Endothelial cell of umbilical vein (primary cell): ENCODE data around the gene SLC19A1. TPM values are rescaled to one million over a fixed set of nuclear protein-coding genes. Genes with fewer than 3 reads are reported as not detected.

Experiments used
- BruUV-seq: library from RNA; stranded (reverse); fragments of 400-500 nt; replicated peaks from 2 replicates; lab custom pipeline; 2021; lab: Mats Ljungman, UMichigan
- CTCF ChIA-PET: fragments of 300-600, 350-600 bp; sonication (Branson Sonifier 250); formaldehyde crosslinking; loops from one replicate; lab custom pipeline; 2021; ENCODE audit warnings: antibody characterized with exemption, inconsistent platforms; lab: Charles Lee
- POLR2A ChIA-PET: fragments of 300-600, 350-600 bp; sonication (Branson Sonifier 250); formaldehyde crosslinking; loops from one replicate; lab custom pipeline; 2021; ENCODE audit warnings: antibody characterized with exemption, inconsistent platforms; lab: Charles Lee
- DNase-seq: peaks from one replicate; pipeline ENCODE4 v3.0.0-alpha.2; 2011; ENCODE audit warnings: low read depth, low spot score
- FAIRE-seq: peaks from 2 replicates; lab custom pipeline; 2011; peaks lifted over from hg19 to GRCh38; lab: Jason Lieb, UNC
- H2AFZ ChIP-seq: 2 replicates; pipeline ENCODE4 v1.6.0; 2012; ENCODE audit warnings: low read depth, low read length, control low read depth, inconsistent platforms
- H3K27ac ChIP-seq: 2 replicates; pipeline ENCODE4 v1.5.1; 2011; ENCODE audit warnings: low read depth, mild to moderate bottlenecking, control low read depth, low read length, moderate library complexity; ENCODE audit not compliant: insufficient read depth
- H3K27me3 ChIP-seq, 2 experiments: 2 replicates each; pipeline versions ENCODE4 v1.6.0 to v1.6.1; 2011; ENCODE audit warnings: low read length in 2 of 2, mixed read lengths in 1 of 2; ENCODE audit not compliant: control insufficient read depth in 2 of 2, insufficient read depth in 2 of 2
- H3K36me3 ChIP-seq, 2 experiments: 2 replicates in 1 of 2; 3 replicates in 1 of 2; pipeline ENCODE4 v1.5.1; 2011; ENCODE audit warnings: low read length in 2 of 2, mild to moderate bottlenecking in 1 of 2, moderate library complexity in 1 of 2; ENCODE audit not compliant: control insufficient read depth in 2 of 2, insufficient read depth in 2 of 2; ENCODE audit errors: extremely low read depth in 1 of 2
- H3K4me1 ChIP-seq: 3 replicates; pipeline ENCODE4 v1.5.1; 2011; ENCODE audit warnings: mild to moderate bottlenecking, low read length; ENCODE audit not compliant: control insufficient read depth, insufficient read depth; ENCODE audit errors: extremely low read depth
- H3K4me2 ChIP-seq: 2 replicates; pipeline ENCODE4 v1.6.1; 2011; ENCODE audit warnings: low read length, control low read depth, mixed read lengths; ENCODE audit not compliant: insufficient read depth
- H3K4me3 ChIP-seq, 3 experiments: fragments of 200-600 bp in 1 of 3; sonication (generic), shearing (Covaris generic) in 1 of 3; replicated peaks in 1 of 3; 2 replicates each; pipeline ENCODE4 v1.5.1; 2011 to 2016; ENCODE audit warnings: control low read depth in 3 of 3, low read length in 3 of 3, mild to moderate bottlenecking in 2 of 3, inconsistent platforms in 1 of 3, low read depth in 1 of 3, moderate library complexity in 1 of 3; ENCODE audit not compliant: insufficient read depth in 1 of 3
- H3K79me2 ChIP-seq: 2 replicates; pipeline ENCODE4 v1.6.0; 2012; ENCODE audit warnings: low read length, inconsistent platforms; ENCODE audit not compliant: control insufficient read depth, insufficient read depth
- H3K9ac ChIP-seq: replicated peaks from 2 replicates; pipeline ENCODE3; 2011; ENCODE audit warnings: low read length, control low read depth; ENCODE audit not compliant: insufficient read depth; ENCODE audit errors: extremely low read depth
- H3K9me1 ChIP-seq: replicated peaks from 3 replicates; pipeline ENCODE4 v1.6.0; 2011; ENCODE audit warnings: mild to moderate bottlenecking, low read length; ENCODE audit not compliant: control insufficient read depth, insufficient read depth; ENCODE audit errors: extremely low read depth
- H3K9me3 ChIP-seq: replicated peaks from 2 replicates; pipeline ENCODE4 v1.5.1; 2012; ENCODE audit warnings: low read length, inconsistent platforms; ENCODE audit not compliant: control insufficient read depth, insufficient read depth
- H4K20me1 ChIP-seq: replicated peaks from 2 replicates; pipeline ENCODE3; 2011; ENCODE audit warnings: mild to moderate bottlenecking, low read length; ENCODE audit not compliant: control insufficient read depth, insufficient read depth; ENCODE audit errors: extremely low read depth
- EZH2 ChIP-seq: IDR thresholded peaks from 2 replicates; pipeline ENCODE4 v1.6.1; 2012; ENCODE audit warnings: borderline replicate concordance, low read depth, mild to moderate bottlenecking, moderate library complexity, low read length, inconsistent platforms; ENCODE audit not compliant: severe bottlenecking
- GATA2 ChIP-seq: IDR thresholded peaks from 2 replicates; pipeline ENCODE4 v1.7.0; 2011; ENCODE audit warnings: low read depth, mild to moderate bottlenecking, moderate library complexity, mixed read lengths, low read length; ENCODE audit not compliant: insufficient read length, insufficient read depth
- JUN ChIP-seq: IDR thresholded peaks from 2 replicates; pipeline ENCODE4 v1.6.1; 2011; ENCODE audit warnings: borderline replicate concordance, low read depth; ENCODE audit not compliant: insufficient read length, insufficient read depth
- MYC ChIP-seq: IDR thresholded peaks from one replicate; pipeline ENCODE4 v1.6.1; 2011; ENCODE audit warnings: mild to moderate bottlenecking, low read depth, low read length
- POLR2A ChIP-seq: IDR thresholded peaks from 2 replicates; pipeline ENCODE4 v1.6.1; 2012; ENCODE audit warnings: low read depth, mild to moderate bottlenecking, control low read depth, low read length
- POLR2AphosphoS5 ChIP-seq: IDR thresholded peaks from 2 replicates; pipeline ENCODE4 v1.6.1; 2012; ENCODE audit warnings: low read depth, mild to moderate bottlenecking, control low read depth, low read length, moderate library complexity; ENCODE audit not compliant: insufficient read depth
- dilution Hi-C: fragments of 300-500 bp; cut with MboI; formaldehyde crosslinking; loops from one replicate; pipeline ENCODE4 v1.15.0; 2019; ENCODE audit warnings: low sequenced_read_pairs; ENCODE audit not compliant: extremely low pct_ligation_motif_present
- intact Hi-C: fragments of 100-400 bp; cut with micrococcal nuclease; formaldehyde crosslinking; loops from one replicate; pipeline ENCODE4 v1.10.0; 2022
- polyA plus RNA-seq, 4 experiments: library from polyadenylated mRNA; depleted of rRNA in 3 of 4; stranded (reverse) in 3 of 4; unstranded in 1 of 4; fragments of >200 nt; gene quantifications; 2 replicates each; pipeline versions ENCODE4 v1.2.1 to v1.2.3, GENCODE V29; 2011 to 2012; ENCODE audit warnings: missing spikeins in 1 of 4
- total RNA-seq: library from RNA; stranded (reverse); gene quantifications from 2 replicates; pipeline ENCODE4 v1.2.3, GENCODE V29; 2021
- TF ChIP-seq, protein P1 (sequence below): IDR thresholded peaks from 2 replicates; pipeline ENCODE4 v1.6.1; 2011; ENCODE audit not compliant: insufficient read depth, insufficient read length
- TF ChIP-seq, protein P2 (sequence below), 2 donors: IDR thresholded peaks; 1 replicate in 1 of 2; 2 replicates in 1 of 2; pipeline ENCODE4 v1.5.1; 2011; ENCODE audit warnings: low read length in 2 of 2, mild to moderate bottlenecking in 2 of 2, moderate library complexity in 2 of 2, control low read depth in 1 of 2, inconsistent platforms in 1 of 2, low read depth in 1 of 2; ENCODE audit not compliant: insufficient read depth in 1 of 2; ENCODE audit errors: extremely low read depth in 1 of 2

The SLC19A1 gene
- total and polyA plus RNA-seq, 2 donors (not counting 3 experiments of a cell fraction or from before 2014, with no cell fraction given), result 36.3 to 54.6 TPM

DNA sequence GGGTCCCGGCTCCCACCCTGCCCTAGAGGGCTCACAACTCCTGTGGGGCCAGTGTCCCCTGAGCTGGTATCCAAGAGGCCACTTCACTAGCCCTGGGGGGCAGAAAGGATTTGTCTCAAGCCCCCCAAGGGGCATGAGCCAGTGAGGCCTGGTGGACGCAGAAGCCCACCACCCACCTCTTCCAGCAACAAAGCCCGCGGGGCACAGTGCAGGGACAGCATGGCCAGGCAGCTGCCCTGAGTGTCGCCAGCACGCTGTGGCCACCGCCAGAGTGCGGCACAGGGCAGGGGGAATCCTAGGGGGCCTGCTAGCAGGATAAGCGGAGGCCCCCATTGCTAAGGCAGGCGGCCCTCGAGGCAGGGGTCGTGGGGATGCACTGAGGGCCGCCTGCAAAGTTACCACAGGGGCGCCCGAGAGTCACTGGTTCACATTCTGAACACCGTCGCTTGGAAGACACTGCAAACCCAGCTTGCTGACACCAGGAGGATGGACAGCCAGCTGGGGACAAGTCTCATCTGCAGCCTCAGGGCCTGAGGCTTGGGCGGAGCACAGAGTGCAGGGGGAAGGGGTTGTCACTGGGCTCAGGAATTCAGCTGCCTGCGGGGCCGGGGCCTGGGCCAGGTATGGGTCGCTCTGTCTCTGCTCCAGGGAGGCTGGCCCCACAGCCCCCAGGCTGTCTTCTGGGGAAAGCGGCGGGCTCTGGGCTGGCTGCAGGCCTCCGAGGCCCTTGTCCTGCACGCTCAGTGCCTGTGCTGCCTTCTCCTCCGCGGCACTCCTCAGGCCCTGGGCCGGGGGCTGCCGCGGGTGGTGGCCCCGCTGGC lies 26.8 kb downstream of the SLC19A1 start:
- no peak for DNase-seq
- BruUV-seq, result no TSS peak
- no peak overlapping the region for H3K4me3 ChIP-seq
- H3K4me1 ChIP-seq, result peaks cover 21% of the 10 kb centered on the region
- CTCF ChIA-PET, result no interaction called here
- dilution Hi-C loops (no loop called here), intact Hi-C loops (no loop called here)
- no peak overlapping the region for H3K9ac ChIP-seq
- POLR2A ChIA-PET, result no interaction called here
- no peak overlapping the region for H2AFZ ChIP-seq
- H3K79me2 ChIP-seq, result peaks cover 10% of the 10 kb centered on the region
- no peaks in the 10 kb centered on the region for H4K20me1 ChIP-seq
- TF ChIP-seq, protein P1, sequence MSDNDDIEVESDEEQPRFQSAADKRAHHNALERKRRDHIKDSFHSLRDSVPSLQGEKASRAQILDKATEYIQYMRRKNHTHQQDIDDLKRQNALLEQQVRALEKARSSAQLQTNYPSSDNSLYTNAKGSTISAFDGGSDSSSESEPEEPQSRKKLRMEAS, result no peak
- TF ChIP-seq POLR2AphosphoS5 (no peak), GATA2 (no peak), MYC (no peak), JUN (no peak), POLR2A (no peak), EZH2 (no peak)
- TF ChIP-seq, protein P2, sequence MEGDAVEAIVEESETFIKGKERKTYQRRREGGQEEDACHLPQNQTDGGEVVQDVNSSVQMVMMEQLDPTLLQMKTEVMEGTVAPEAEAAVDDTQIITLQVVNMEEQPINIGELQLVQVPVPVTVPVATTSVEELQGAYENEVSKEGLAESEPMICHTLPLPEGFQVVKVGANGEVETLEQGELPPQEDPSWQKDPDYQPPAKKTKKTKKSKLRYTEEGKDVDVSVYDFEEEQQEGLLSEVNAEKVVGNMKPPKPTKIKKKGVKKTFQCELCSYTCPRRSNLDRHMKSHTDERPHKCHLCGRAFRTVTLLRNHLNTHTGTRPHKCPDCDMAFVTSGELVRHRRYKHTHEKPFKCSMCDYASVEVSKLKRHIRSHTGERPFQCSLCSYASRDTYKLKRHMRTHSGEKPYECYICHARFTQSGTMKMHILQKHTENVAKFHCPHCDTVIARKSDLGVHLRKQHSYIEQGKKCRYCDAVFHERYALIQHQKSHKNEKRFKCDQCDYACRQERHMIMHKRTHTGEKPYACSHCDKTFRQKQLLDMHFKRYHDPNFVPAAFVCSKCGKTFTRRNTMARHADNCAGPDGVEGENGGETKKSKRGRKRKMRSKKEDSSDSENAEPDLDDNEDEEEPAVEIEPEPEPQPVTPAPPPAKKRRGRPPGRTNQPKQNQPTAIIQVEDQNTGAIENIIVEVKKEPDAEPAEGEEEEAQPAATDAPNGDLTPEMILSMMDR (IDR thresholded peaks at IDR 0.05; ENCODE audit: extremely low read depth in 1 of 2, insufficient read depth in 1 of 2, low read depth in 1 of 2, low read length in 2 of 2), result no peak
- H3K27me3 ChIP-seq, result no peaks in the 10 kb centered on the region
- no peak for FAIRE-seq
- H3K4me2 ChIP-seq, result no peak overlapping the region
- H3K9me1 ChIP-seq, result no peaks in the 10 kb centered on the region
- H3K9me3 ChIP-seq, result no peaks in the 10 kb centered on the region
- peaks cover 4 to 17% of the 10 kb centered on the region in 2 experiments for H3K36me3 ChIP-seq
- H3K27ac ChIP-seq, result no peak overlapping the region
